ENCODE measurements around the gene TMEM145. TPM values are rescaled to one million over a fixed set of nuclear protein-coding genes. Genes with fewer than 3 reads are reported as not detected.

Gene TMEM145
- polyA plus RNA-seq, 1 donor from 2014 or later = 30.9 TPM

DNA sequence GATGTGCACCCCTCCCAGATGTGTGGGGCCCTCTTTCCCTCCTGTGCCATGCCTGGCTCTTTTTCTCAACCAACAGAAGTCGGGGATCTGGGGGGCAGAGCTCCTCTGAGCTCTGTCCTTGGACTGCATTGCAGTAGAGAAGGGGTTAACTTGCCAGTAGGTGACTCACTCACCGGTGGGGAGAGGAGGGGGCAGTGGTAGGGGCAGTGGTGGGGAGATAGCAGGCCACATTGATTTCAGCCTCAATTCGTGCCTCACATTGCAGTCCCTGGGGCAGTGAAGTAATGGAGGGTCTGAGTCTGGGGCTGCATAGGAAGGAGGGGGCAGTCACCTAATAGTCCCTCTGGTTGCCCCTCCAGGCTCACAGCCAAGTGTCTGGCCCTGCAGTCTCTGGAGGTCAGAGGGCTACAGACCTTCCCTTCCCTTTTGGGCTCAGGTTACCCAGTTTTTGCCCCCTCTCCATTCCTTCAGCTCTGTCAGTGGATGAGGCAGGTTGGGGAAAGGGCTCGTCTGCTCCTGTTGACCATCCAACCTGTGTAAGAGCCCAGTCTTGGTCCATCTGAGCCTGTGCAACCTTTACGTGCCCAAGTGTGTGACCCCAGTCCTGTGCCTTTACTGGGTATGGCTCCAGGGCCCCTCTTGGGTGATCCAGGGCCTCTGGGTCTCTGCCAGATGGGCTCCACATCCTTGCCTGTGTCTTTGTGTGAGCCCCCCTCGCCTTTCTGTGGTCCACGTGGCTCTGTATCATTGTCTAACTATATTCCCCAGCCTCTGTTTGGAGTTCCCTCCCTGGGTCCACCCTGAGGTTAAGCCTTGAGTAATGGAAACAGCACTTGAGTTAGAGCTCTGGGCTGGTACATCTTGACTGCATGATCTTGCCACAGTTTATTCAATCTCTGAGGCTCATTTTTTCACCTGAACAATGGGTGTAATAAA is 31.0 kb upstream of the TMEM145 start:
- H3K4me2 ChIP-seq (ENCODE audit: low read length) = peak overlapping the region; percentile 65
- peak overlapping the region; percentile 95 for H3K9ac ChIP-seq (ENCODE audit: low read length)
- no peaks in the 10 kb centered on the region for H3F3A ChIP-seq (ENCODE audit: insufficient read depth, low read length, poor library complexity, severe bottlenecking)
- H3K36me3 ChIP-seq (ENCODE audit: insufficient read depth, low read length) = no peaks in the 10 kb centered on the region
- H3K27ac ChIP-seq (ENCODE audit: low read length) = peak overlapping the region; percentile 99
- H2AFZ ChIP-seq (ENCODE audit: low read depth, low read length) = no peak overlapping the region
- H3K4me3 ChIP-seq (ENCODE audit: low read length) = peak overlapping the region; percentile 91
- TF ChIP-seq, protein P1, sequence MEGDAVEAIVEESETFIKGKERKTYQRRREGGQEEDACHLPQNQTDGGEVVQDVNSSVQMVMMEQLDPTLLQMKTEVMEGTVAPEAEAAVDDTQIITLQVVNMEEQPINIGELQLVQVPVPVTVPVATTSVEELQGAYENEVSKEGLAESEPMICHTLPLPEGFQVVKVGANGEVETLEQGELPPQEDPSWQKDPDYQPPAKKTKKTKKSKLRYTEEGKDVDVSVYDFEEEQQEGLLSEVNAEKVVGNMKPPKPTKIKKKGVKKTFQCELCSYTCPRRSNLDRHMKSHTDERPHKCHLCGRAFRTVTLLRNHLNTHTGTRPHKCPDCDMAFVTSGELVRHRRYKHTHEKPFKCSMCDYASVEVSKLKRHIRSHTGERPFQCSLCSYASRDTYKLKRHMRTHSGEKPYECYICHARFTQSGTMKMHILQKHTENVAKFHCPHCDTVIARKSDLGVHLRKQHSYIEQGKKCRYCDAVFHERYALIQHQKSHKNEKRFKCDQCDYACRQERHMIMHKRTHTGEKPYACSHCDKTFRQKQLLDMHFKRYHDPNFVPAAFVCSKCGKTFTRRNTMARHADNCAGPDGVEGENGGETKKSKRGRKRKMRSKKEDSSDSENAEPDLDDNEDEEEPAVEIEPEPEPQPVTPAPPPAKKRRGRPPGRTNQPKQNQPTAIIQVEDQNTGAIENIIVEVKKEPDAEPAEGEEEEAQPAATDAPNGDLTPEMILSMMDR (IDR thresholded peaks at IDR 0.05; ENCODE audit: poor library complexity, severe bottlenecking) = no peak
- TF ChIP-seq MXI1 (conservative IDR thresholded peaks at IDR 0.05; ENCODE audit: poor library complexity, severe bottlenecking) (no peak), EP300 (conservative IDR thresholded peaks at IDR 0.05; ENCODE audit: poor library complexity, severe bottlenecking) (no peak), SMC3 (conservative IDR thresholded peaks at IDR 0.05; ENCODE audit: poor library complexity) (no peak), RAD21 (conservative IDR thresholded peaks at IDR 0.05) (no peak), TAF1 (IDR thresholded peaks at IDR 0.05; ENCODE audit: low read depth) (no peak), POLR2AphosphoS5 (IDR thresholded peaks at IDR 0.05) (no peak), EZH2 (IDR thresholded peaks at IDR 0.05; ENCODE audit: borderline replicate concordance, insufficient read depth, low read length, poor library complexity, severe bottlenecking) (no peak)
- TF ChIP-seq, protein P2, sequence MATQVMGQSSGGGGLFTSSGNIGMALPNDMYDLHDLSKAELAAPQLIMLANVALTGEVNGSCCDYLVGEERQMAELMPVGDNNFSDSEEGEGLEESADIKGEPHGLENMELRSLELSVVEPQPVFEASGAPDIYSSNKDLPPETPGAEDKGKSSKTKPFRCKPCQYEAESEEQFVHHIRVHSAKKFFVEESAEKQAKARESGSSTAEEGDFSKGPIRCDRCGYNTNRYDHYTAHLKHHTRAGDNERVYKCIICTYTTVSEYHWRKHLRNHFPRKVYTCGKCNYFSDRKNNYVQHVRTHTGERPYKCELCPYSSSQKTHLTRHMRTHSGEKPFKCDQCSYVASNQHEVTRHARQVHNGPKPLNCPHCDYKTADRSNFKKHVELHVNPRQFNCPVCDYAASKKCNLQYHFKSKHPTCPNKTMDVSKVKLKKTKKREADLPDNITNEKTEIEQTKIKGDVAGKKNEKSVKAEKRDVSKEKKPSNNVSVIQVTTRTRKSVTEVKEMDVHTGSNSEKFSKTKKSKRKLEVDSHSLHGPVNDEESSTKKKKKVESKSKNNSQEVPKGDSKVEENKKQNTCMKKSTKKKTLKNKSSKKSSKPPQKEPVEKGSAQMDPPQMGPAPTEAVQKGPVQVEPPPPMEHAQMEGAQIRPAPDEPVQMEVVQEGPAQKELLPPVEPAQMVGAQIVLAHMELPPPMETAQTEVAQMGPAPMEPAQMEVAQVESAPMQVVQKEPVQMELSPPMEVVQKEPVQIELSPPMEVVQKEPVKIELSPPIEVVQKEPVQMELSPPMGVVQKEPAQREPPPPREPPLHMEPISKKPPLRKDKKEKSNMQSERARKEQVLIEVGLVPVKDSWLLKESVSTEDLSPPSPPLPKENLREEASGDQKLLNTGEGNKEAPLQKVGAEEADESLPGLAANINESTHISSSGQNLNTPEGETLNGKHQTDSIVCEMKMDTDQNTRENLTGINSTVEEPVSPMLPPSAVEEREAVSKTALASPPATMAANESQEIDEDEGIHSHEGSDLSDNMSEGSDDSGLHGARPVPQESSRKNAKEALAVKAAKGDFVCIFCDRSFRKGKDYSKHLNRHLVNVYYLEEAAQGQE (IDR thresholded peaks at IDR 0.05; ENCODE audit: borderline replicate concordance) = no peak
- no peaks in the 10 kb centered on the region for H3K9me3 ChIP-seq (ENCODE audit: low read length)
- H4K20me1 ChIP-seq (ENCODE audit: insufficient read depth) = peaks cover 10% of the 10 kb centered on the region
- no peaks in the 10 kb centered on the region for H3K27me3 ChIP-seq (ENCODE audit: insufficient read depth, low read depth, low read length)
- H3K79me2 ChIP-seq (replicated peaks; ENCODE audit: insufficient read depth, low read length) = peaks cover 32% of the 10 kb centered on the region
- no peaks in the 10 kb centered on the region for H3K9me2 ChIP-seq (ENCODE audit: insufficient read depth, low read length)

DNA sequence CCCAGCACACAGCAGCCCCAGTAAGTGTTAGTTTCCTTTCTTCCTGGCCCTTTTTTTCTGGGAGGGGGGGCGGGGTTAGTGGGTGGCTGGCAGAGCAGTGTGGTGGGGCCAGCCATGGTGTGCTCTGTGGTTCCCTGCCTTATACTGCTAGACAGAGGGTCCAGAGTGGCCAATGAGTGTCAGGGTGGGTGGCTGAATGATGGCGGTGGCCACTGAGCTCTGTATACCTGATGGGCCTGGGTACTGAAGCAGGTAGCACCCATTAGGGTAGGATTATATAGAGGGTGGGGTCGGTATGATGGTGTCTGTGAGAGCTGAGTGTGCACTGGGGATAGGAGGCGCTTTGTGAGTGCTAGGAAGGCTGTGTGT is 30.3 kb upstream of the TMEM145 start:
- peak overlapping the region; percentile 95 for H3K9ac ChIP-seq (ENCODE audit: low read length)
- no peaks in the 10 kb centered on the region for H3F3A ChIP-seq (ENCODE audit: insufficient read depth, low read length, poor library complexity, severe bottlenecking)
- H4K20me1 ChIP-seq (ENCODE audit: insufficient read depth) = peaks cover 10% of the 10 kb centered on the region
- H3K27me3 ChIP-seq (ENCODE audit: insufficient read depth, low read depth, low read length) = no peaks in the 10 kb centered on the region
- H3K4me3 ChIP-seq (ENCODE audit: low read length) = peak overlapping the region; percentile 91
- peaks cover 32% of the 10 kb centered on the region for H3K79me2 ChIP-seq (replicated peaks; ENCODE audit: insufficient read depth, low read length)
- no peaks in the 10 kb centered on the region for H3K36me3 ChIP-seq (ENCODE audit: insufficient read depth, low read length)
- H3K9me3 ChIP-seq (ENCODE audit: low read length) = no peaks in the 10 kb centered on the region
- H3K27ac ChIP-seq (ENCODE audit: low read length) = peak overlapping the region; percentile 99
- no peak overlapping the region for H2AFZ ChIP-seq (ENCODE audit: low read depth, low read length)
- TF ChIP-seq POLR2AphosphoS5 (IDR thresholded peaks at IDR 0.05) = no peak
- TF ChIP-seq, protein P2 (IDR thresholded peaks at IDR 0.05; ENCODE audit: borderline replicate concordance) = no peak
- no peak for TF ChIP-seq SMC3 (conservative IDR thresholded peaks at IDR 0.05; ENCODE audit: poor library complexity)
- no peak for TF ChIP-seq EZH2 (IDR thresholded peaks at IDR 0.05; ENCODE audit: borderline replicate concordance, insufficient read depth, low read length, poor library complexity, severe bottlenecking)
- TF ChIP-seq, protein P1 (IDR thresholded peaks at IDR 0.05; ENCODE audit: poor library complexity, severe bottlenecking) = no peak
- no peak for TF ChIP-seq RAD21 (conservative IDR thresholded peaks at IDR 0.05)
- no peak for TF ChIP-seq TAF1 (IDR thresholded peaks at IDR 0.05; ENCODE audit: low read depth)
- TF ChIP-seq MXI1 (conservative IDR thresholded peaks at IDR 0.05; ENCODE audit: poor library complexity, severe bottlenecking) = no peak
- no peak for TF ChIP-seq EP300 (conservative IDR thresholded peaks at IDR 0.05; ENCODE audit: poor library complexity, severe bottlenecking)
- H3K9me2 ChIP-seq (ENCODE audit: insufficient read depth, low read length) = no peaks in the 10 kb centered on the region
- peak overlapping the region; percentile 99 for H3K4me2 ChIP-seq (ENCODE audit: low read length)
